ENCODE measurements around the gene RTEL1.

- TF ChIP-seq RAD21 (IDR thresholded peaks at IDR 0.05; ENCODE audit: low read length): no peak
- no peak for TF ChIP-seq USF2 (IDR thresholded peaks at IDR 0.05; ENCODE audit: borderline replicate concordance, low read depth, low read length)
- TF ChIP-seq CTCF (IDR thresholded peaks at IDR 0.05): no peak
- no peak for TF ChIP-seq JUND (IDR thresholded peaks at IDR 0.05)
- TF ChIP-seq FOXJ3 (CRISPR knock-in tag; IDR thresholded peaks at IDR 0.05): no peak
- no peak for TF ChIP-seq RCOR1 (IDR thresholded peaks at IDR 0.05; ENCODE audit: low read length)
- TF ChIP-seq REST (IDR thresholded peaks at IDR 0.05; ENCODE audit: low read depth, low read length): no peak; the same call in 1 of the 2 replicates
- no peak for TF ChIP-seq SMC3 (IDR thresholded peaks at IDR 0.05; ENCODE audit: low read depth, low read length)
- TF ChIP-seq YY1 (IDR thresholded peaks at IDR 0.05; ENCODE audit: low read depth): no peak
- TF ChIP-seq MAX (IDR thresholded peaks at IDR 0.05; ENCODE audit: low read depth): no peak
Observed at GRCh38 chr20:63645218-63645617, 12.9 kb upstream of the RTEL1 start.

Data from SK-N-SH (cell line).